Lower leg skin (tissue), 3 donors: ENCODE results near the gene HMCN2.

Experiments used
- POLR2A ChIP-seq, 2 donors: fragments of 450-650 bp; IDR thresholded peaks; one replicate each; pipeline ENCODE4 v1.6.1; 2016 to 2017; ENCODE audit warnings: antibody characterized with exemption in 2 of 2, mild to moderate bottlenecking in 1 of 2, moderate library complexity in 1 of 2
- TF ChIP-seq, protein P1 (sequence below), 3 donors: fragments of 450-650 bp; IDR thresholded peaks; one replicate each; pipeline ENCODE4 v1.5.1; 2016; ENCODE audit warnings: antibody characterized with exemption in 3 of 3, mild to moderate bottlenecking in 3 of 3, moderate library complexity in 2 of 3

DNA sequence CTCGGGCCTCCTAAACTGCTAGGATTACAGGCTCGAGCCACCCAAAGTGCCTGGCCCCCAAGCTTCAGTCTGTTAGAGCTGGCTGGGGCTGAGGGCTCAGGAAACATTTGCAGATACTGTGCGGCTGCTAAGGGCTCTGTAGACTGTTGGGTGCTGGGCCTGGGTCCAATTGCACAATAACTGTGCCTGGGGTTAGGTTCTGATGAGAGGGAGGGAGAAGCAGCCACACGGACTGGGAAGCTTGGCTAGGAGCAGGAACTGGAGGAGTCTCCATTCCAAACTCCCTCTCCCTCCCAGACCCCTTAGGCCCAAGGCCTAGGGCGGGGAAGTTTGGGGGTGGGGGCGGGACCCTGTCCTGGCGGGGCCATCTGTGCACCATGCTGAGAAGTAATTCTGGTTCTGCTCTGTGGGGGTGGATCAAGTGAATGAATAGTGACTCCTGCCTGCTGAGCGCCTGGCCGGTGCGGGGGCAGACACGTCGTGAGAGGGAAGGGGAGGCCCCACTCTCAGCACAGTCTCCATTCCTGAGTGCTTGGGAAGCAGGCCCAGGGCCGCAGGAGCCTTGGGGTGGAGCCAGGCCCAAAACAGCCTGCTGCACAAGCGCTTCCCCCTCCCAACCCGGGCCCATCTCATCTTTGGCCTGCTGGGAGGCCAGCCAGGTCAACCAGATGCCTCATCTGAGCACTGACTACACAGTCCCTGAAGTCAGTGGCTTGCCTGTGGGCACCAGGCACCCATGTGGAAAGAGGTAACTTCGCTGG, 180.7 kb downstream of the HMCN2 start:
- TF ChIP-seq, protein P1, sequence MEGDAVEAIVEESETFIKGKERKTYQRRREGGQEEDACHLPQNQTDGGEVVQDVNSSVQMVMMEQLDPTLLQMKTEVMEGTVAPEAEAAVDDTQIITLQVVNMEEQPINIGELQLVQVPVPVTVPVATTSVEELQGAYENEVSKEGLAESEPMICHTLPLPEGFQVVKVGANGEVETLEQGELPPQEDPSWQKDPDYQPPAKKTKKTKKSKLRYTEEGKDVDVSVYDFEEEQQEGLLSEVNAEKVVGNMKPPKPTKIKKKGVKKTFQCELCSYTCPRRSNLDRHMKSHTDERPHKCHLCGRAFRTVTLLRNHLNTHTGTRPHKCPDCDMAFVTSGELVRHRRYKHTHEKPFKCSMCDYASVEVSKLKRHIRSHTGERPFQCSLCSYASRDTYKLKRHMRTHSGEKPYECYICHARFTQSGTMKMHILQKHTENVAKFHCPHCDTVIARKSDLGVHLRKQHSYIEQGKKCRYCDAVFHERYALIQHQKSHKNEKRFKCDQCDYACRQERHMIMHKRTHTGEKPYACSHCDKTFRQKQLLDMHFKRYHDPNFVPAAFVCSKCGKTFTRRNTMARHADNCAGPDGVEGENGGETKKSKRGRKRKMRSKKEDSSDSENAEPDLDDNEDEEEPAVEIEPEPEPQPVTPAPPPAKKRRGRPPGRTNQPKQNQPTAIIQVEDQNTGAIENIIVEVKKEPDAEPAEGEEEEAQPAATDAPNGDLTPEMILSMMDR (IDR thresholded peaks at IDR 0.05) = no peak
- TF ChIP-seq POLR2A (IDR thresholded peaks at IDR 0.05) = no peak
